Calu3 (cell line): ENCODE measurements around the gene CPEB2. TPM values are rescaled to one million over a fixed set of nuclear protein-coding genes. Genes with fewer than 3 reads are reported as not detected.

Experiments used
- BruUV-seq: library from RNA; stranded (reverse); fragments of 400-500 nt; replicated peaks from 2 replicates; lab custom pipeline; 2021; lab: Mats Ljungman, UMichigan
- CTCF ChIA-PET: fragments of 300-600 bp; sonication (Branson Sonifier 250); formaldehyde crosslinking; loops from one replicate; lab custom pipeline; 2022; ENCODE audit warnings: antibody characterized with exemption; lab: Charles Lee
- DNase-seq: peaks from one replicate; pipeline ENCODE4 v3.0.0; 2022
- H3K27ac Mint-ChIP-seq: one replicate; pipeline ENCODE4 v1.8.0; 2022; ENCODE audit warnings: mixed read lengths; ENCODE audit not compliant: unreplicated experiment
- H3K27me3 Mint-ChIP-seq: one replicate; pipeline ENCODE4 v1.8.0; 2022; ENCODE audit warnings: mixed read lengths; ENCODE audit not compliant: unreplicated experiment
- H3K36me3 Mint-ChIP-seq: one replicate; pipeline ENCODE4 v1.8.0; 2022; ENCODE audit warnings: mild to moderate bottlenecking, moderate library complexity, mixed read lengths; ENCODE audit not compliant: insufficient read depth, unreplicated experiment
- H3K4me1 Mint-ChIP-seq: one replicate; pipeline ENCODE4 v1.8.0; 2022; ENCODE audit warnings: mild to moderate bottlenecking, low read depth, mixed read lengths; ENCODE audit not compliant: unreplicated experiment
- H3K4me3 Mint-ChIP-seq: one replicate; pipeline ENCODE4 v1.8.0; 2022; ENCODE audit warnings: mild to moderate bottlenecking, low read depth, moderate library complexity, mixed read lengths; ENCODE audit not compliant: unreplicated experiment
- H3K9me3 Mint-ChIP-seq: one replicate; pipeline ENCODE4 v1.8.0; 2022; ENCODE audit warnings: low read depth, mixed read lengths; ENCODE audit not compliant: unreplicated experiment
- CTCF ChIP-seq: fragments of 200-600 bp; IDR thresholded peaks from one replicate; pipeline ENCODE4 v1.8.0; 2022; ENCODE audit warnings: antibody characterized with exemption; ENCODE audit not compliant: unreplicated experiment
- intact Hi-C: fragments of 100-400 bp; cut with micrococcal nuclease; formaldehyde crosslinking; loops from one replicate; pipeline ENCODE4 v1.10.0; 2022; ENCODE audit not compliant: unreplicated experiment
- total RNA-seq: library from RNA; stranded (reverse); gene quantifications from 2 replicates; pipeline ENCODE4 v1.2.3, GENCODE V29; 2022

The CPEB2 gene
- total RNA-seq, 1 experiment from 2014 or later = 7.3 TPM

- CTCF ChIA-PET = no interaction called here
- BruUV-seq = no TSS peak
- Mint-ChIP-seq H3K9me3 (no peaks in the 10 kb centered on the region), H3K4me3 (no peak overlapping the region), H3K27ac (no peak overlapping the region), H3K36me3 (no peaks in the 10 kb centered on the region), H3K4me1 (no peaks in the 10 kb centered on the region), H3K27me3 (no peaks in the 10 kb centered on the region)
- no peak for DNase-seq
- intact Hi-C loops = no loop called here
- no peak for TF ChIP-seq CTCF
Observed at GRCh38 chr4:15024386-15024785, 22.1 kb downstream of the CPEB2 start.

- no peaks in the 10 kb centered on the region for H3K36me3 Mint-ChIP-seq
- no peaks in the 10 kb centered on the region for H3K9me3 Mint-ChIP-seq
- H3K4me1 Mint-ChIP-seq = no peaks in the 10 kb centered on the region
- DNase-seq = no peak
- no peak for TF ChIP-seq CTCF
- BruUV-seq = no TSS peak
- no peak overlapping the region for H3K4me3 Mint-ChIP-seq
- CTCF ChIA-PET = no interaction called here
- no peak overlapping the region for H3K27ac Mint-ChIP-seq
- H3K27me3 Mint-ChIP-seq = no peaks in the 10 kb centered on the region
- intact Hi-C loops = no loop called here
Observed at GRCh38 chr4:15025693-15026092, 23.4 kb downstream of the CPEB2 start.

- no TSS peak for BruUV-seq
- Mint-ChIP-seq H3K36me3 (no peaks in the 10 kb centered on the region), H3K27me3 (no peaks in the 10 kb centered on the region), H3K9me3 (no peaks in the 10 kb centered on the region), H3K4me1 (no peaks in the 10 kb centered on the region), H3K4me3 (no peak overlapping the region), H3K27ac (no peak overlapping the region)
- DNase-seq = no peak
- no peak for TF ChIP-seq CTCF
- CTCF ChIA-PET = no interaction called here
- intact Hi-C loops = no loop called here
Observed at GRCh38 chr4:15027921-15028435, 25.7 kb downstream of the CPEB2 start.

- no TSS peak for BruUV-seq
- no peak for TF ChIP-seq CTCF
- Mint-ChIP-seq H3K4me1 (no peaks in the 10 kb centered on the region), H3K27ac (no peak overlapping the region), H3K27me3 (no peaks in the 10 kb centered on the region), H3K4me3 (no peak overlapping the region), H3K9me3 (no peaks in the 10 kb centered on the region), H3K36me3 (no peaks in the 10 kb centered on the region)
- intact Hi-C loops = no loop called here
- CTCF ChIA-PET = no interaction called here
- no peak for DNase-seq
Observed at GRCh38 chr4:15031197-15031596, 28.9 kb downstream of the CPEB2 start.
